GM21786 (cell line): ENCODE results near the gene APBA3.

ENCODE experiments used
- ATAC-seq: cut with Tn5 transposase; IDR thresholded peaks from one replicate; pipeline ENCODE4 v1.9.1; 2021; ENCODE audit not compliant: unreplicated experiment

The APBA3 gene

GRCh38 chr19:3761382-3762129, at the start of gene APBA3:
TSS of gene APBA3 (minus strand) at chr19:3761692. CDS start at chr19:3760264, 1,428 bp downstream.
- peak; percentile 46 for ATAC-seq

- ATAC-seq: no peak
Measured at GRCh38 chr19:3810708-3811355, 49.3 kb upstream of the APBA3 start.

- no peak for ATAC-seq
Measured at GRCh38 chr19:3809881-3810707, 48.6 kb upstream of the APBA3 start.

GRCh38 chr19:3808420-3809143, 47.1 kb upstream of the APBA3 start:
- no peak for ATAC-seq

- ATAC-seq: no peak
Measured at GRCh38 chr19:3807574-3808354, 46.3 kb upstream of the APBA3 start.

- no peak for ATAC-seq
Measured at GRCh38 chr19:3807131-3807480, 45.6 kb upstream of the APBA3 start.

- ATAC-seq: no peak
Measured at GRCh38 chr19:3805859-3806258, 44.4 kb upstream of the APBA3 start.

- ATAC-seq: no peak
Measured at GRCh38 chr19:3804429-3804828, 42.9 kb upstream of the APBA3 start.

- no peak for ATAC-seq
Measured at GRCh38 chr19:3803986-3804385, 42.5 kb upstream of the APBA3 start.

GRCh38 chr19:3803114-3803888, 41.8 kb upstream of the APBA3 start:
- no peak for ATAC-seq

- ATAC-seq: no peak
Measured at GRCh38 chr19:3801412-3802096, 40.1 kb upstream of the APBA3 start.

GRCh38 chr19:3800996-3801395, 39.5 kb upstream of the APBA3 start:
- ATAC-seq: no peak

- ATAC-seq: no peak
Measured at GRCh38 chr19:3798137-3798536, 36.6 kb upstream of the APBA3 start.

- no peak for ATAC-seq
Measured at GRCh38 chr19:3796358-3796757, 34.9 kb upstream of the APBA3 start.

- no peak for ATAC-seq
Measured at GRCh38 chr19:3793799-3794198, 32.3 kb upstream of the APBA3 start.

GRCh38 chr19:3792114-3792513, 30.6 kb upstream of the APBA3 start:
- ATAC-seq: no peak

- ATAC-seq: no peak
Measured at GRCh38 chr19:3790941-3791340, 29.4 kb upstream of the APBA3 start.

GRCh38 chr19:3790209-3790734, 28.8 kb upstream of the APBA3 start:
- ATAC-seq: no peak
